Suprapubic skin (tissue), 4 donors: ENCODE measurements around the gene ANKUB1. TPM values are rescaled to one million over a fixed set of nuclear protein-coding genes. Genes with fewer than 3 reads are reported as not detected.

Experiments used
- DNase-seq, 2 donors: peaks; one replicate each; pipeline ENCODE4 v3.0.0-alpha.2; 2019; ENCODE audit warnings: low spot score in 2 of 2
- H3K27ac ChIP-seq: fragments of 200-600 bp; sonication (generic); one replicate; pipeline ENCODE4 v1.5.1; 2019
- H3K27me3 ChIP-seq: fragments of 200-600 bp; sonication (generic); one replicate; pipeline ENCODE4 v1.5.1; 2019
- H3K36me3 ChIP-seq: fragments of 200-600 bp; sonication (generic); one replicate; pipeline ENCODE4 v1.5.1; 2019
- H3K4me1 ChIP-seq: fragments of 200-600 bp; sonication (generic); one replicate; pipeline ENCODE4 v1.5.1; 2019
- H3K4me3 ChIP-seq: fragments of 200-600 bp; sonication (generic); one replicate; pipeline ENCODE4 v1.5.1; 2019; ENCODE audit warnings: mild to moderate bottlenecking
- H3K9me3 ChIP-seq: fragments of 200-600 bp; sonication (generic); one replicate; pipeline ENCODE4 v1.5.1; 2019
- EP300 ChIP-seq: sonication (generic); formaldehyde crosslinking; IDR thresholded peaks from one replicate; pipeline ENCODE4 v1.6.1; 2017; ENCODE audit warnings: antibody characterized with exemption
- POLR2A ChIP-seq, 2 donors: fragments of 450-650 bp; IDR thresholded peaks; one replicate each; pipeline ENCODE4 v1.6.1; 2017; ENCODE audit warnings: antibody characterized with exemption in 2 of 2, mild to moderate bottlenecking in 2 of 2, moderate library complexity in 2 of 2
- POLR2AphosphoS5 ChIP-seq, 3 donors: sonication (generic); formaldehyde crosslinking; IDR thresholded peaks; one replicate each; pipeline ENCODE4 v1.6.1; 2017; ENCODE audit warnings: antibody characterized with exemption in 3 of 3
- WGBS: methylation state at CpG from one replicate; pipeline ENCODE4 v1.1.5; 2018; 5-methylcytosine and 5-hydroxymethylcytosine counted together
- total RNA-seq, 4 donors: library from RNA; depleted of rRNA; stranded (reverse); fragments of >200 nt; gene quantifications; one replicate each; pipeline ENCODE4 v1.1.0, GENCODE V29; 2016
- TF ChIP-seq, protein P1 (sequence below), 2 donors: fragments of 200-600 bp in 1 of 2; fragments of 450-650 bp in 1 of 2; sonication (generic) in 1 of 2; IDR thresholded peaks; one replicate each; pipeline ENCODE4 v1.5.1; 2016 to 2019; ENCODE audit warnings: antibody characterized with exemption in 2 of 2, mild to moderate bottlenecking in 1 of 2, moderate library complexity in 1 of 2

The ANKUB1 gene
- total RNA-seq, 4 donors from 2014 or later: not detected

DNA sequence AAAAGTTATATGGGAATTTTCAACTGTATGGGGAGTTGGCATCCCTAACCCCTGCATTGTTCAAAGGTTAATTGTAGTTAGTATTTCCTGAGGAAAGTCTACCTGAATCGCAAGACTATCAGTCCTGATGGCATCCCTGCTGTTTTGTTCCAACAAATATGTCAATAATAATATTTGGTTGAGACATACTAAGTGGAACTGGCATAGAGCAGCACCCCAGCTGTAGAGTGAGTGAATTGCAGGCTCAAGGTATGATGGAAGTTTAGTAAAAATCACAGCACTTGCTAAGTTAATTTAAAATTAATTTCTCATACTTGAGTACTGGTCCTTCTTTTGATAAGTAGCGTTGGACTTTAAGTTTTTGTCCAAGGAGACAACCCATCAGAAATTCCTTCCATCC lies 22.1 kb downstream of the ANKUB1 start:
- no peak overlapping the region for H3K4me3 ChIP-seq
- H3K27ac ChIP-seq: no peak overlapping the region
- H3K27me3 ChIP-seq: peaks cover 4% of the 10 kb centered on the region
- H3K36me3 ChIP-seq: no peaks in the 10 kb centered on the region
- TF ChIP-seq, protein P1, sequence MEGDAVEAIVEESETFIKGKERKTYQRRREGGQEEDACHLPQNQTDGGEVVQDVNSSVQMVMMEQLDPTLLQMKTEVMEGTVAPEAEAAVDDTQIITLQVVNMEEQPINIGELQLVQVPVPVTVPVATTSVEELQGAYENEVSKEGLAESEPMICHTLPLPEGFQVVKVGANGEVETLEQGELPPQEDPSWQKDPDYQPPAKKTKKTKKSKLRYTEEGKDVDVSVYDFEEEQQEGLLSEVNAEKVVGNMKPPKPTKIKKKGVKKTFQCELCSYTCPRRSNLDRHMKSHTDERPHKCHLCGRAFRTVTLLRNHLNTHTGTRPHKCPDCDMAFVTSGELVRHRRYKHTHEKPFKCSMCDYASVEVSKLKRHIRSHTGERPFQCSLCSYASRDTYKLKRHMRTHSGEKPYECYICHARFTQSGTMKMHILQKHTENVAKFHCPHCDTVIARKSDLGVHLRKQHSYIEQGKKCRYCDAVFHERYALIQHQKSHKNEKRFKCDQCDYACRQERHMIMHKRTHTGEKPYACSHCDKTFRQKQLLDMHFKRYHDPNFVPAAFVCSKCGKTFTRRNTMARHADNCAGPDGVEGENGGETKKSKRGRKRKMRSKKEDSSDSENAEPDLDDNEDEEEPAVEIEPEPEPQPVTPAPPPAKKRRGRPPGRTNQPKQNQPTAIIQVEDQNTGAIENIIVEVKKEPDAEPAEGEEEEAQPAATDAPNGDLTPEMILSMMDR (IDR thresholded peaks at IDR 0.05): no peak
- TF ChIP-seq EP300 (no peak), POLR2A (IDR thresholded peaks at IDR 0.05) (no peak), POLR2AphosphoS5 (IDR thresholded peaks at IDR 0.05) (no peak)
- DNase-seq: no peak
- no peaks in the 10 kb centered on the region for H3K4me1 ChIP-seq
- WGBS: 86% methylated on average over 2 of the region's 2 CpGs
- no peaks in the 10 kb centered on the region for H3K9me3 ChIP-seq

DNA sequence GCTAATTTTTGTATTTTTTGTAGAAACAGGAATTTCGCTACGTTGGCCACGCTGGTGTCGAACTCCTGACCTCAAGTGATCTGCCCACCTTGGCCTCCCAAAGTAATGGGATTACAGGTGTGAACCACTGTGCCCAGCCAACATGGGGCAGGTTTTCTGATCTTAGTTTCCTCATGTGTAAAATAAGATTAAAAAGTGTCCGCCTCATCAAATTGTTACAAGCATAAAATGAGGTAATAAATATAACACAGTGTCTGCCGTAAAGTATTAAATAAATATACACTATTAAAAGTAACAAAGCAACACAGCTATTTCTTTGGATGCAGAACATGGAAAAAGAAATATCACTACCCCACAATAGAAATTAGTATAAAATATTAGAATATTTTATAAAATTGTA lies 23.6 kb downstream of the ANKUB1 start:
- WGBS: 98% methylated on average over 6 of the region's 6 CpGs
- Histone ChIP-seq H3K36me3 (no peaks in the 10 kb centered on the region), H3K27ac (no peak overlapping the region), H3K27me3 (peaks cover 14% of the 10 kb centered on the region), H3K4me1 (no peaks in the 10 kb centered on the region), H3K9me3 (no peaks in the 10 kb centered on the region), H3K4me3 (no peak overlapping the region)
- no peak for TF ChIP-seq POLR2AphosphoS5 (IDR thresholded peaks at IDR 0.05)
- no peak for TF ChIP-seq POLR2A (IDR thresholded peaks at IDR 0.05)
- TF ChIP-seq, protein P1 (IDR thresholded peaks at IDR 0.05): no peak
- no peak for TF ChIP-seq EP300
- no peak for DNase-seq

DNA sequence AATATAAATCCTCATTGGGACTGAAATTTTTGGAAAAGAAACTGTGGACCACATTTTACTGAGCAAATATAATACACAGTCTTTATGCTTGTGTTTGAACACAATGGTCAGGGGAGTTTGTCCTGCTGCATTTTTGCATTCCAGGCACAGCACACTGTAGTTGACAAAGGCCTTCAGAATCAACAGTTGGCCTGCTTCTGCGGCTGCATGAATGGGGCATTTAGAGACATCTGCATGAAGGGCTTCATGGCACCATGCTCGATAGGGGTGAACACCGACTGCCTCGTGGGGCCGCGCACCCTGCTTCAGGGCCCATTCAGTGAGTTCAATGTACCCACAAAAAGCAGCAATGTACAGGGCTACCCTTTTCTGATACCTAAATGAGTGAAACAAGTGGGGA lies 24.6 kb downstream of the ANKUB1 start:
- WGBS: 84% methylated on average over 6 of the region's 6 CpGs
- H3K4me3 ChIP-seq: no peak overlapping the region
- no peak overlapping the region for H3K27ac ChIP-seq
- TF ChIP-seq, protein P1 (IDR thresholded peaks at IDR 0.05): no peak
- TF ChIP-seq EP300 (no peak), POLR2AphosphoS5 (IDR thresholded peaks at IDR 0.05) (no peak), POLR2A (IDR thresholded peaks at IDR 0.05) (no peak)
- no peaks in the 10 kb centered on the region for H3K9me3 ChIP-seq
- DNase-seq: no peak
- peaks cover 24% of the 10 kb centered on the region for H3K27me3 ChIP-seq
- no peaks in the 10 kb centered on the region for H3K4me1 ChIP-seq
- H3K36me3 ChIP-seq: no peaks in the 10 kb centered on the region

DNA sequence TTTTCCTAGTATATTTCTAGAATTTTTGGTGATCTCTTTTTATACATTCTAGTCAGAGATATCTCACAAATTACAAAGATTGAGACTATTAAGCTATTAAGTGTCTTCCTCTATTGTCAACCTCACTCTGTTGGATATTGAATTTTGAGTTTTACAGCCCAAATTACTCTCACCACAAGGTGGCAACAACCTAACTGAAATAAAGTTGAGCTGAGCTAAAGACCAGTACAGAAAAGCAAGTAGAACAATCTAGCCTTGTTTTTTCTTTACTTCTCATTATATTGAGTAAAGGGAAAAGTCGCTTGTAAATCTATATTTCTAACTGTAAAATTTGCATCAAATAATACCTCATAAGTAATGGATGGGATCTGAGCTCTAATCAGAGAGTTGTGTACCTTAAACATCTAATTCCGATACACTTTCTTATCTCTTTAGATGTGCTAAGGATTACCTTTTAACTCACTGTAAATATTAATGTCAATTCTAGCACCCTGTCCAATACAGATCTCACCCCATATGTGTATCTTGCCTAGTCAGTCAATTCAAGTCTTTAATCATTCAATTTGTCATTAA lies 26.5 kb downstream of the ANKUB1 start:
- Histone ChIP-seq H3K27ac (no peak overlapping the region), H3K27me3 (peaks cover 26% of the 10 kb centered on the region), H3K9me3 (no peaks in the 10 kb centered on the region), H3K36me3 (no peaks in the 10 kb centered on the region), H3K4me1 (no peaks in the 10 kb centered on the region), H3K4me3 (no peak overlapping the region)
- TF ChIP-seq POLR2A (IDR thresholded peaks at IDR 0.05) (no peak), POLR2AphosphoS5 (IDR thresholded peaks at IDR 0.05) (no peak), EP300 (no peak)
- TF ChIP-seq, protein P1 (IDR thresholded peaks at IDR 0.05): peak in 1 of 2 donors; percentile 15
- DNase-seq: no peak
- WGBS: 64% methylated on average over 2 of the region's 2 CpGs

DNA sequence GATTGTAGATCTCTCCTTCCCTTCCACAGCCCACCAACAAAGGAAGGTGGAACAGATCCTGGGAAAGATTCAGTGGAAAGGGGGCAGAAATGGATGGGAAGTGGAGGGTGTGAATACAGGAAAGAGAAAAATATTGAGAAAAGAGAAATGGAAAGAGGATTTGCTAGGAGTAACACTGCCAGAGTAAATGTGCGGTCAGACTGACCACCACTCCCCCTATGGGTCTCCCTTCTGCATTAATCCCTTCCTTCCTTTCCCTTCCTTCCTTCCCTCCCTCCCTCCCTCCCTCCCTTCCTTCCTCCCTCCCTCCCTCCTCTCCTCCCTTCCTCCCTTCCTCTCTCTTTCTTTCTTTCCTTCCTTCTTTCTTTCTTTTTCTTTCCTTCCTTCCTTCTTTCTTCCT lies 28.1 kb downstream of the ANKUB1 start:
- peaks cover 32% of the 10 kb centered on the region for H3K27me3 ChIP-seq
- no peaks in the 10 kb centered on the region for H3K9me3 ChIP-seq
- no peak overlapping the region for H3K27ac ChIP-seq
- 62% methylated on average over 1 of the region's 1 CpG for WGBS
- TF ChIP-seq POLR2A (IDR thresholded peaks at IDR 0.05) (no peak), EP300 (no peak), POLR2AphosphoS5 (IDR thresholded peaks at IDR 0.05) (no peak)
- TF ChIP-seq, protein P1 (IDR thresholded peaks at IDR 0.05): no peak
- no peaks in the 10 kb centered on the region for H3K36me3 ChIP-seq
- no peak for DNase-seq
- H3K4me3 ChIP-seq: no peak overlapping the region
- H3K4me1 ChIP-seq: no peaks in the 10 kb centered on the region
